ENCODE data around the gene WASF2.
A peak's percentile ranks its signal among the peaks of the same experiment; 100 is the strongest.

WASF2 gene

DNA sequence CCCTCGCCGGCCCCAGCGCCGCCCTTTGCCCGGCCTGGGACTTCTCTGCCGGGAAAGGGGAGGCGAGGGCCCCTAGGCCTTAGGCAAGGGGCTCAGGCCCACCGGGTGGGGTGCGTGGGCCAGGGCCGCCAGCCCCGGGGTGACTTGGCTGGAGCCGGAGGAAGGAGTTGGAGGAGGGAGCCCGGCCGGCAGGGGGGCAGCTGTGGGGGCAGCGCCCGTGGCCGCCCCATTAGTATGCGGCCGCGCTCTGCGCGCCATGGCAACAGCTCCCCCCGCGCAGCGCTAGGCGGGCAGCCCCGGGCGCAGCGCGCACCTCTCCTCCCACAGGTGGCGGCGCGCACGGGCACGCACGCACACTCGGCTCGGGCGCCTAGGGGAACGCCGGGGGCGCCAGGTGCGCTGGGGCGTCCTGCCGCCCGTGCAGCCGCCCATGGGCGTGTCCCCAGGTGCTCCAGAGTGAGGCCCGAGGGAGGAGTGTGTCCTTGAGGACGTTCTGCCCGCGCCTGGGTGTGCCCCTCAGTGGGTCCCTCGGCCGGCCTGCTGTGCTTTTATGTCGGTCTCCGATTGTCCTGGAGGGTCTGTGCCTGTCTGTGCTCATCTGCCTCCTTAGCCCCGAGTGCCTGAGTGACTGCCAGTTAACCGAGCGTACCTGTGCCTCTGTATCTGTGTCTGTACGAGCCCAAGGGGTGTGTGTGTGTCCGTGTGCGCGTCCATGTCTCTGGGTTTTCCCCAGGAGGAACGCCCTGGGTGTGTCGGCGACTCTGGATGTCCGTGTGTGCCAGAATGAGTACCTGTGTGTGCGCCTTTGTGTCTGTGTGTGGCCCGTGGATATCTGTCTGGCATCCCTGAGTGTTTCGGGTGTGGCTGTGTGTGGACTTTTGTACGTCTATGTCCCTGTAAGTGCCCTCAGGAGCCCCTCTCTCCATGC is 38.2 kb upstream of the WASF2 start:
- peaks cover 69% of the 10 kb centered on the region for H3K4me1 ChIP-seq (ENCODE audit: control insufficient read depth, insufficient read depth, low read length)
- peak overlapping the region; percentile 41 to 79 for H3K9ac ChIP-seq (ENCODE audit: low read length in 2 of 2)
- peaks cover 6% of the 10 kb centered on the region in 2 donors for H3K36me3 ChIP-seq (ENCODE audit: control insufficient read depth in 2 of 2, insufficient read depth in 2 of 2, low read length in 2 of 2)
- H3K27ac ChIP-seq (ENCODE audit: low read length) = peak overlapping the region; percentile 94
- no peaks in the 10 kb centered on the region for H3K27me3 ChIP-seq (ENCODE audit: control insufficient read depth in 1 of 2, insufficient read depth in 2 of 2, low read length in 2 of 2)
- H3K9me3 ChIP-seq (ENCODE audit: control insufficient read depth in 2 of 2, low read length in 2 of 2) = no peaks in the 10 kb centered on the region
- peak overlapping the region; percentile 75 to 82 for H3K4me3 ChIP-seq (ENCODE audit: low read length in 2 of 2)

GRCh38 chr1:27527223-27527889 is 37.4 kb upstream of the WASF2 start:
- Histone ChIP-seq H3K4me1 (ENCODE audit: control insufficient read depth, insufficient read depth, low read length) (peaks cover 77% of the 10 kb centered on the region), H3K27me3 (ENCODE audit: control insufficient read depth in 1 of 2, insufficient read depth in 2 of 2, low read length in 2 of 2) (no peaks in the 10 kb centered on the region), H3K27ac (ENCODE audit: low read length) (peak overlapping the region; percentile 94), H3K9ac (ENCODE audit: low read length in 2 of 2) (peak overlapping the region; percentile 41 to 55), H3K4me3 (ENCODE audit: low read length in 2 of 2) (peak overlapping the region; percentile 75 to 82), H3K9me3 (ENCODE audit: control insufficient read depth in 2 of 2, low read length in 2 of 2) (no peaks in the 10 kb centered on the region), H3K36me3 (ENCODE audit: control insufficient read depth in 2 of 2, insufficient read depth in 2 of 2, low read length in 2 of 2) (no peaks in the 10 kb centered on the region)

- H3K4me3 ChIP-seq (ENCODE audit: low read length in 2 of 2) = peak overlapping the region; percentile 75 to 82
- no peaks in the 10 kb centered on the region for H3K27me3 ChIP-seq (ENCODE audit: control insufficient read depth in 1 of 2, insufficient read depth in 2 of 2, low read length in 2 of 2)
- no peaks in the 10 kb centered on the region for H3K9me3 ChIP-seq (ENCODE audit: control insufficient read depth in 2 of 2, low read length in 2 of 2)
- H3K4me1 ChIP-seq (ENCODE audit: control insufficient read depth, insufficient read depth, low read length) = peaks cover 82% of the 10 kb centered on the region
- H3K27ac ChIP-seq (ENCODE audit: low read length) = peak overlapping the region; percentile 94
- no peaks in the 10 kb centered on the region for H3K36me3 ChIP-seq (ENCODE audit: control insufficient read depth in 2 of 2, insufficient read depth in 2 of 2, low read length in 2 of 2)
- peak overlapping the region in 1 of 2 donors; percentile 62 for H3K9ac ChIP-seq (ENCODE audit: low read length in 2 of 2)
Measured at GRCh38 chr1:27526569-27527222, 36.7 kb upstream of the WASF2 start.

- Histone ChIP-seq H3K9me3 (ENCODE audit: control insufficient read depth in 2 of 2, low read length in 2 of 2) (no peaks in the 10 kb centered on the region), H3K27ac (ENCODE audit: low read length) (peak overlapping the region; percentile 94), H3K36me3 (ENCODE audit: control insufficient read depth in 2 of 2, insufficient read depth in 2 of 2, low read length in 2 of 2) (no peaks in the 10 kb centered on the region), H3K9ac (ENCODE audit: low read length in 2 of 2) (peak overlapping the region; percentile 32 to 64), H3K4me3 (ENCODE audit: low read length in 2 of 2) (peak overlapping the region; percentile 75 to 82), H3K4me1 (ENCODE audit: control insufficient read depth, insufficient read depth, low read length) (peaks cover 93% of the 10 kb centered on the region), H3K27me3 (ENCODE audit: control insufficient read depth in 1 of 2, insufficient read depth in 2 of 2, low read length in 2 of 2) (no peaks in the 10 kb centered on the region)
Measured at GRCh38 chr1:27525296-27526272, 35.6 kb upstream of the WASF2 start.

DNA sequence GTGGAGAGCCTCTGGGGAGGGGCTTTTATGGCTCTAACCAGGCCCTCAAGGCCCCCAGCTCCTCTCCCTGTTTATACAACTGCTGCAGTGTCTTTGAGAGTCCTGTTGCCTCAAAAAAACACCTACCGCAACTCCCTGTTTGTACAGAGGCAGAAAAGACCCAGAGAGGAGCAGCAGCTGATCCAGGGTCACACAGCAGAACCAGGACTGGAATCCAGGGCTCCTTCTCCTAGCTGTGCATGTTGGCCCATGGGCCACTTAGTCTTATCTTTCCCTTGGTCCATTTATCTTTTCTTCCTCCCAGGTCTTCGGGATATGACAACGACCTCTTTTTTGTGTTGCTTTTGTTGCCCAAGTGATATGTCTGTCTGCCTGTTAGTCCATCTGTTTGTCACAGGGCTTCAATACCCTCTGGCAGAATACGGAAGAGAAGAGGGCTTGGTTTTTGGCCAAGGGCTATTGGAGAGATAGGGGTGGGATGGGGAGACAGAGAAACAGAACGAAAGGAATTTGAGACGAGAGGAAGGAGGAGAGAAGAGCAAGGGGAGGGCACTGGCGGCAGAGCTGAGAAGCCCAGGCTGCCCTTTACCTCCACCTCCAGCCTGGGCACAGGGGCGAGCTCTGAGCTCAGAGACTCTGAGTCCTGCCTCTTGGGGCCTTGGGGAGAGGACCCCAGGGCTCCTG is 33.5 kb upstream of the WASF2 start:
- Histone ChIP-seq H3K36me3 (ENCODE audit: control insufficient read depth in 2 of 2, insufficient read depth in 2 of 2, low read length in 2 of 2) (no peaks in the 10 kb centered on the region), H3K27me3 (ENCODE audit: control insufficient read depth in 1 of 2, insufficient read depth in 2 of 2, low read length in 2 of 2) (no peaks in the 10 kb centered on the region), H3K4me1 (ENCODE audit: control insufficient read depth, insufficient read depth, low read length) (peaks cover 95% of the 10 kb centered on the region), H3K4me3 (ENCODE audit: low read length in 2 of 2) (peak overlapping the region; percentile 60 to 82), H3K9me3 (ENCODE audit: control insufficient read depth in 2 of 2, low read length in 2 of 2) (no peaks in the 10 kb centered on the region), H3K9ac (ENCODE audit: low read length in 2 of 2) (peak overlapping the region; percentile 42 to 52), H3K27ac (ENCODE audit: low read length) (peak overlapping the region; percentile 82)

GRCh38 chr1:27522432-27523336 is 32.7 kb upstream of the WASF2 start:
- Histone ChIP-seq H3K36me3 (ENCODE audit: control insufficient read depth in 2 of 2, insufficient read depth in 2 of 2, low read length in 2 of 2) (no peaks in the 10 kb centered on the region), H3K27ac (ENCODE audit: low read length) (peak overlapping the region; percentile 82), H3K27me3 (ENCODE audit: control insufficient read depth in 1 of 2, insufficient read depth in 2 of 2, low read length in 2 of 2) (no peaks in the 10 kb centered on the region), H3K9ac (ENCODE audit: low read length in 2 of 2) (peak overlapping the region; percentile 29 to 52), H3K9me3 (ENCODE audit: control insufficient read depth in 2 of 2, low read length in 2 of 2) (no peaks in the 10 kb centered on the region), H3K4me3 (ENCODE audit: low read length in 2 of 2) (peak overlapping the region; percentile 60 to 82), H3K4me1 (ENCODE audit: control insufficient read depth, insufficient read depth, low read length) (peaks cover 90% of the 10 kb centered on the region)

GRCh38 chr1:27521861-27522431 is 32.0 kb upstream of the WASF2 start:
- Histone ChIP-seq H3K27me3 (ENCODE audit: control insufficient read depth in 1 of 2, insufficient read depth in 2 of 2, low read length in 2 of 2) (no peaks in the 10 kb centered on the region), H3K27ac (ENCODE audit: low read length) (peak overlapping the region; percentile 82), H3K9ac (ENCODE audit: low read length in 2 of 2) (peak overlapping the region in 1 of 2 donors; percentile 29), H3K4me3 (ENCODE audit: low read length in 2 of 2) (peak overlapping the region; percentile 60 to 82), H3K4me1 (ENCODE audit: control insufficient read depth, insufficient read depth, low read length) (peaks cover 83% of the 10 kb centered on the region), H3K36me3 (ENCODE audit: control insufficient read depth in 2 of 2, insufficient read depth in 2 of 2, low read length in 2 of 2) (no peaks in the 10 kb centered on the region), H3K9me3 (ENCODE audit: control insufficient read depth in 2 of 2, low read length in 2 of 2) (no peaks in the 10 kb centered on the region)

- Histone ChIP-seq H3K36me3 (ENCODE audit: control insufficient read depth in 2 of 2, insufficient read depth in 2 of 2, low read length in 2 of 2) (no peaks in the 10 kb centered on the region), H3K27me3 (ENCODE audit: control insufficient read depth in 1 of 2, insufficient read depth in 2 of 2, low read length in 2 of 2) (no peaks in the 10 kb centered on the region), H3K9me3 (ENCODE audit: control insufficient read depth in 2 of 2, low read length in 2 of 2) (no peaks in the 10 kb centered on the region), H3K4me1 (ENCODE audit: control insufficient read depth, insufficient read depth, low read length) (peaks cover 77% of the 10 kb centered on the region), H3K27ac (ENCODE audit: low read length) (peak overlapping the region; percentile 82), H3K4me3 (ENCODE audit: low read length in 2 of 2) (peak overlapping the region; percentile 60 to 82), H3K9ac (ENCODE audit: low read length in 2 of 2) (peak overlapping the region; percentile 43 to 55)
Measured at GRCh38 chr1:27521336-27521831, 31.4 kb upstream of the WASF2 start.
